Measurements from ENCODE around the gene DCX.

Gene DCX

DNA sequence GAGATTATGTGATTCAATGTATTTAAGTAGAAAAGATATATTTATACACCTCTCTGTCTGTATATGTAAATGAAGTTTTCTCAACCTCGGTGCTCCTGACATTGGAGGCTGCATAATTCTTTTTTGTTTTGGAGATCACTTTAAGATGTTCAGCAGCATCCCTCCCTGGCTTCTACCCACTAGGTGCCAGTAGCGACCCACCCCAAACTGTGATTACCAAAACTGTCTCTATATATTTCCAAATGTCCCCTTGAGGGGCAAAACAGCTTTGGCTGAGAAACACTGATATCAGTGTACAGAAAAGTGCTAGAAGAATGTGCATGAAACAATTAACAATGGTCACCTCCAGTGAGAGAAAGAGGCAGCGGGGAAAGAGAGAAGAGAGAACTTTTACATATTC is 51.2 kb downstream of the DCX start:
- TF ChIP-seq, protein P1, sequence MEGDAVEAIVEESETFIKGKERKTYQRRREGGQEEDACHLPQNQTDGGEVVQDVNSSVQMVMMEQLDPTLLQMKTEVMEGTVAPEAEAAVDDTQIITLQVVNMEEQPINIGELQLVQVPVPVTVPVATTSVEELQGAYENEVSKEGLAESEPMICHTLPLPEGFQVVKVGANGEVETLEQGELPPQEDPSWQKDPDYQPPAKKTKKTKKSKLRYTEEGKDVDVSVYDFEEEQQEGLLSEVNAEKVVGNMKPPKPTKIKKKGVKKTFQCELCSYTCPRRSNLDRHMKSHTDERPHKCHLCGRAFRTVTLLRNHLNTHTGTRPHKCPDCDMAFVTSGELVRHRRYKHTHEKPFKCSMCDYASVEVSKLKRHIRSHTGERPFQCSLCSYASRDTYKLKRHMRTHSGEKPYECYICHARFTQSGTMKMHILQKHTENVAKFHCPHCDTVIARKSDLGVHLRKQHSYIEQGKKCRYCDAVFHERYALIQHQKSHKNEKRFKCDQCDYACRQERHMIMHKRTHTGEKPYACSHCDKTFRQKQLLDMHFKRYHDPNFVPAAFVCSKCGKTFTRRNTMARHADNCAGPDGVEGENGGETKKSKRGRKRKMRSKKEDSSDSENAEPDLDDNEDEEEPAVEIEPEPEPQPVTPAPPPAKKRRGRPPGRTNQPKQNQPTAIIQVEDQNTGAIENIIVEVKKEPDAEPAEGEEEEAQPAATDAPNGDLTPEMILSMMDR (IDR thresholded peaks at IDR 0.05; ENCODE audit: insufficient read depth, low read depth, low read length, missing control alignments) = no peak
- no peak for DNase-seq (ENCODE audit: low read depth)
- H3K4me3 ChIP-seq (ENCODE audit: low read depth, low read length) = no peak overlapping the region

DNA sequence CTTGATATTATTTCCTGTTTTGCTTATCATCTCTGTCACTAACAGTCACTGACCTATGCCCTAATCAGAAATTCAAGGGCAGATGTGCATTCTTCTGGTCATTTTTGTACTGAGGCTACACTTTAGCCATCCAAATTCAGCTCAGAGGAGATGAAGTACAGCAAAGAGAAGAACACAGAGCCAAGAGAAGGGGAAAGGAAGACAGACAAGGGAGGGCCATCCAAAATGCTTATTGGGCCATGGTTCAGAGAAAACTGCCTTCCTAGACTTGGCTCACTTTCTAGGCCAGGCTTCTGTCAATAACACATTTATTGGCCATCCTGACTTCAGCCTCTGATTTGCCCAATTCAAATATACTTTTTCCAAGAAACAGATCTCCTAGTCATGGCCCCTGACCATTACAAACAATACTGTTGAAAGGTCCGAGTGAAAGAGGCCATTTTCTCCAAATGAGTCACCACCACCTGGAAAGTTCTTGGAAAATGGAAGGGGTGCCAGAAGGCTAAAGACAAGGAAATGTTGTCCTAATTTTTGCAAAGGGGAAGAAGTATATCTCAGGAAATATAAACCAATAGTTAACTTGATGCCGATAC is 56.4 kb downstream of the DCX start:
- DNase-seq (ENCODE audit: low read depth) = no peak
- TF ChIP-seq, protein P1 (IDR thresholded peaks at IDR 0.05; ENCODE audit: insufficient read depth, low read depth, low read length, missing control alignments) = no peak
- no peak overlapping the region for H3K4me3 ChIP-seq (ENCODE audit: low read depth, low read length)

GRCh38 chrX:111354496-111354895 is 57.5 kb downstream of the DCX start:
- TF ChIP-seq, protein P1 (IDR thresholded peaks at IDR 0.05; ENCODE audit: insufficient read depth, low read depth, low read length, missing control alignments) = no peak
- no peak overlapping the region for H3K4me3 ChIP-seq (ENCODE audit: low read depth, low read length)
- DNase-seq (ENCODE audit: low read depth) = no peak

DNA sequence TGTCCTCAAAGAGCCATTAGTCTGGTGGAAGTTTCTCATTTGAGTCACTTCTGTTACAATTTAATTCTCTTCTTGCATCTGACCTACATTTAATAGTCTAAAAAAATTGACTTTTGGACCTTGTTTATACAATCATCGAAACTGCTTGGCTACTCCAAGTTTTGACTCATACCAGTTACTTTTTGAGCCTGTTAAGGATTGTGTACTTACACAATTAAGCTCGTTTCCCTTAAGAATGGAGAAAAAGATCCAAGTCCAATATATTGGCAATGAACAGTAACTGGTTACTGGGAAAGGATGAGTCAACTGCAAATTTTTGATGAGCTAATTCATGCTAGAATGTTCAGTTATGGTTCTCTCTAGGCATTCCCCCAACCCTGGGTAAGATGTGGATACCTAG is 58.2 kb downstream of the DCX start:
- no peak overlapping the region for H3K4me3 ChIP-seq (ENCODE audit: low read depth, low read length)
- no peak for DNase-seq (ENCODE audit: low read depth)
- TF ChIP-seq, protein P1 (IDR thresholded peaks at IDR 0.05; ENCODE audit: insufficient read depth, low read depth, low read length, missing control alignments) = no peak

DNA sequence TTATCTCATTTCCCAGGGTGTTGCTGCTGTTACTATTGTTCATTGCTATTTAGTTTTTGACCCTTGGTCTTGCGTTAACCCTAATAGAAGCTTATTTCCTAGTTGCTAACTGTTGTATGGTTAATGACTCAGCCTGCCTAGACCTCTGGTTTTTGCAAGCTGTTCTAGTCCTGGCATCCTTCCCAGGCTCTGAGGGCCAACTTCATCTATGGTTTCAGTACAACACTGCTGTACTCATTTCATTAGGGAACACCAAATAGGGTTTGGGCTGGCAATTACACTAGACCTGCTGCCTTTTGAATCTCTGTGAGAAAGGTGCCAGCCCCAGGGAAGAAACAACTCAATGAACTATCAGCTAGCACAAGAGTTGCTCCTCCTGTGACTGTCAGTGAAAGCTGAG is 59.6 kb downstream of the DCX start:
- TF ChIP-seq, protein P1 (IDR thresholded peaks at IDR 0.05; ENCODE audit: insufficient read depth, low read depth, low read length, missing control alignments) = no peak
- DNase-seq (ENCODE audit: low read depth) = no peak
- H3K4me3 ChIP-seq (ENCODE audit: low read depth, low read length) = no peak overlapping the region

DNA sequence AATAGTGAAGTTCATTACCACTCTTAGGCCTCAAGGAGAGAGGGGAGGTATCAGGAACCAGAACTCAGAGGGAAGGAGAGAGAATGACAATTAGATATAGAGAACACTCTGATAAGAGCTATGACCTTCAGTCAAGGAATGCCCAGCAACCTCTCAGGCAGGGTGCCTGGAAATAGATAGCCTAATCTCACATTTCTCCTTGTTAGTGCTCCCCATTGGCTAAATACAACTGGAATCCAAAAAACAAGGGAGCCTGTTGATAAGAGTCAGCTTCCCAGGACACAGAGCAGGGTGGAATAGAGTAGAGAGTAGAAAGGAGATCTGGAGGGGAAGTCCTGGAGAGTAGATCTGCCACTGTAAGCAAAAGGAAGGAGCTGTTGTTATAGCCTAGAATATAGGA is 62.1 kb downstream of the DCX start:
- TF ChIP-seq, protein P1 (IDR thresholded peaks at IDR 0.05; ENCODE audit: insufficient read depth, low read depth, low read length, missing control alignments) = no peak
- H3K4me3 ChIP-seq (ENCODE audit: low read depth, low read length) = no peak overlapping the region
- no peak for DNase-seq (ENCODE audit: low read depth)

- TF ChIP-seq, protein P1 (IDR thresholded peaks at IDR 0.05; ENCODE audit: insufficient read depth, low read depth, low read length, missing control alignments) = no peak
- no peak overlapping the region for H3K4me3 ChIP-seq (ENCODE audit: low read depth, low read length)
- DNase-seq (ENCODE audit: low read depth) = no peak
These were observed 62.9 kb downstream of the DCX start for GRCh38 chrX:111349101-111349500.

All from GM12865 (cell line).